Measurements from ENCODE around the gene KIAA1217.
A peak's percentile ranks its signal among the peaks of the same experiment; 100 is the strongest.

KIAA1217 gene

DNA sequence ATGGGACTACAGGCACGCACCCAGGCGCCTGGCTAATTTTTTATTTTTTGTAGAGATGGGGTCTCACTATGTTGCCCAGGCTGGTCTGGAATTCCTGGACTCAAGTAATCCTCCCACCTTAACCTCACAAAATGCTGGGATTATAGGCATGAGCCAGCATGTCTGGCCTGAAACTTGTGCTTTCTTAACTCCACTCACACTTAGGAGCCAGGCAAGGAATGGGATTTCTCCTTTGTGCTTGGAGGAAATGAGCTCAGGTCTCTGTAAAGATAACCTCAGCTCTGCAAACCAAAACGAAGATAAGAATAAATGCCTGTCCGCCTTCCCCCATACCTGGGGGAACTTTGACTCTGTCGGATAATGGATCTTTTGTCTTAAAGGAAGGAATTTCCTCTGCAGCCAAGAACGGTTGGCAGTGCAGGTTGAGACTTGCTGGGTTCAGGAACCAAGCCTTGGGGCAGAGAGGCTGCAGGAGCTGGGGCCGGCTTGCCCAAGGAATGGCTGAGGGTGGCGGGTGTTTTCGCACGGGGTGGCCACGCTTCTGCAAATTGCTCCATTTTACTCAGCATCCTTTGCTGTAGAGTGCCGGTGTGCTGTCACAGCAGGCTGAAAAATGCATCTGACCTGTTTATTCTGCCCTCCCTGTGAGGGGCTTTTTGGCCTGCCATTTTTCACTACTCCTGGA, 174.2 kb downstream of the KIAA1217 start:
- TF ChIP-seq EZH2phosphoT487 (IDR thresholded peaks at IDR 0.05; ENCODE audit: borderline replicate concordance), result no peak
- Histone ChIP-seq H3K9me3 (ENCODE audit: insufficient read depth, low read depth, low read length) (no peaks in the 10 kb centered on the region), H3F3A (ENCODE audit: low read depth) (no peaks in the 10 kb centered on the region), H3K4me2 (ENCODE audit: low read depth, low read length, poor library complexity, severe bottlenecking) (no peak overlapping the region), H3K4me3 (ENCODE audit: low read length, poor library complexity, severe bottlenecking) (no peak overlapping the region), H3K27me3 (ENCODE audit: insufficient read depth, low read length, poor library complexity, severe bottlenecking) (no peaks in the 10 kb centered on the region), H3K36me3 (ENCODE audit: insufficient read depth, low read length) (no peaks in the 10 kb centered on the region), H3K4me1 (ENCODE audit: insufficient read depth, low read length, poor library complexity, severe bottlenecking) (peaks cover 7% of the 10 kb centered on the region), H4K20me1 (ENCODE audit: insufficient read depth, low read length, poor library complexity, severe bottlenecking) (no peaks in the 10 kb centered on the region), H3K9me2 (replicated peaks; ENCODE audit: low read depth, low read length) (no peaks in the 10 kb centered on the region), H3K9ac (ENCODE audit: low read depth, low read length, poor library complexity, severe bottlenecking) (no peak overlapping the region), H2AFZ (ENCODE audit: low read length) (no peak overlapping the region), H3K79me2 (ENCODE audit: insufficient read depth, low read length) (no peaks in the 10 kb centered on the region)

- TF ChIP-seq, protein P1, sequence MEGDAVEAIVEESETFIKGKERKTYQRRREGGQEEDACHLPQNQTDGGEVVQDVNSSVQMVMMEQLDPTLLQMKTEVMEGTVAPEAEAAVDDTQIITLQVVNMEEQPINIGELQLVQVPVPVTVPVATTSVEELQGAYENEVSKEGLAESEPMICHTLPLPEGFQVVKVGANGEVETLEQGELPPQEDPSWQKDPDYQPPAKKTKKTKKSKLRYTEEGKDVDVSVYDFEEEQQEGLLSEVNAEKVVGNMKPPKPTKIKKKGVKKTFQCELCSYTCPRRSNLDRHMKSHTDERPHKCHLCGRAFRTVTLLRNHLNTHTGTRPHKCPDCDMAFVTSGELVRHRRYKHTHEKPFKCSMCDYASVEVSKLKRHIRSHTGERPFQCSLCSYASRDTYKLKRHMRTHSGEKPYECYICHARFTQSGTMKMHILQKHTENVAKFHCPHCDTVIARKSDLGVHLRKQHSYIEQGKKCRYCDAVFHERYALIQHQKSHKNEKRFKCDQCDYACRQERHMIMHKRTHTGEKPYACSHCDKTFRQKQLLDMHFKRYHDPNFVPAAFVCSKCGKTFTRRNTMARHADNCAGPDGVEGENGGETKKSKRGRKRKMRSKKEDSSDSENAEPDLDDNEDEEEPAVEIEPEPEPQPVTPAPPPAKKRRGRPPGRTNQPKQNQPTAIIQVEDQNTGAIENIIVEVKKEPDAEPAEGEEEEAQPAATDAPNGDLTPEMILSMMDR (conservative IDR thresholded peaks at IDR 0.05; ENCODE audit: low read length), result peak; percentile 35; the same call in 1 of the 2 replicates
- TF ChIP-seq EZH2phosphoT487 (IDR thresholded peaks at IDR 0.05; ENCODE audit: borderline replicate concordance), result no peak
- Histone ChIP-seq H4K20me1 (ENCODE audit: insufficient read depth, low read length, poor library complexity, severe bottlenecking) (no peaks in the 10 kb centered on the region), H3K4me2 (ENCODE audit: low read depth, low read length, poor library complexity, severe bottlenecking) (no peak overlapping the region), H3K9me2 (replicated peaks; ENCODE audit: low read depth, low read length) (no peaks in the 10 kb centered on the region), H3K4me3 (ENCODE audit: low read length, poor library complexity, severe bottlenecking) (no peak overlapping the region), H3K27me3 (ENCODE audit: insufficient read depth, low read length, poor library complexity, severe bottlenecking) (no peaks in the 10 kb centered on the region), H3K36me3 (ENCODE audit: insufficient read depth, low read length) (no peaks in the 10 kb centered on the region), H3K9ac (ENCODE audit: low read depth, low read length, poor library complexity, severe bottlenecking) (no peak overlapping the region), H3F3A (ENCODE audit: low read depth) (no peaks in the 10 kb centered on the region), H3K79me2 (ENCODE audit: insufficient read depth, low read length) (no peaks in the 10 kb centered on the region), H3K4me1 (ENCODE audit: insufficient read depth, low read length, poor library complexity, severe bottlenecking) (peaks cover 7% of the 10 kb centered on the region), H3K9me3 (ENCODE audit: insufficient read depth, low read depth, low read length) (no peaks in the 10 kb centered on the region), H2AFZ (ENCODE audit: low read length) (no peak overlapping the region)
These were observed 174.8 kb downstream of the KIAA1217 start for GRCh38 chr10:24383681-24384106.

DNA sequence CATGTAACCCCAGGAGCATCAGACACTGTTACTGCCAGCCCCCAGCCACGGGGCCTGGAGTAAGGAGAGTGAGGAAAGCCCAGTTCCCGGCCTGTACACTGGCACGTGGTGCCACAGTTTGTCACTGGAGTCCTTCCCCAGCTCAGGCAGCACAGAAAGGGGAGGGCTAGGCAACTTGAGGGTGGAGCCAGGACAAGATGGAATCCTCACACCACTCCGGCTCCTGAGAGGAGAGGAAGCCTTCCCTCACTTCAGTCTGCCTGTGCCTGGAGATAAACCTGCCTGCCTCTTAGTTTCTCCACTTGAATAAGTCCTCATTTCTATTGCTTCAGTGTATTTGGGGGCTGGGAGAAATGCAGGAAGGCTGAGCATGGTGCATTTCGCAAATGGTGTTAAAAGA, 176.0 kb downstream of the KIAA1217 start:
- Histone ChIP-seq H3K79me2 (ENCODE audit: insufficient read depth, low read length) (no peaks in the 10 kb centered on the region), H3K4me2 (ENCODE audit: low read depth, low read length, poor library complexity, severe bottlenecking) (no peak overlapping the region), H3K4me1 (ENCODE audit: insufficient read depth, low read length, poor library complexity, severe bottlenecking) (peaks cover 7% of the 10 kb centered on the region), H3F3A (ENCODE audit: low read depth) (no peaks in the 10 kb centered on the region), H3K9ac (ENCODE audit: low read depth, low read length, poor library complexity, severe bottlenecking) (no peak overlapping the region), H4K20me1 (ENCODE audit: insufficient read depth, low read length, poor library complexity, severe bottlenecking) (no peaks in the 10 kb centered on the region), H2AFZ (ENCODE audit: low read length) (no peak overlapping the region), H3K36me3 (ENCODE audit: insufficient read depth, low read length) (no peaks in the 10 kb centered on the region), H3K4me3 (ENCODE audit: low read length, poor library complexity, severe bottlenecking) (no peak overlapping the region), H3K9me2 (replicated peaks; ENCODE audit: low read depth, low read length) (no peaks in the 10 kb centered on the region), H3K27me3 (ENCODE audit: insufficient read depth, low read length, poor library complexity, severe bottlenecking) (no peaks in the 10 kb centered on the region), H3K9me3 (ENCODE audit: insufficient read depth, low read depth, low read length) (no peaks in the 10 kb centered on the region)
- TF ChIP-seq, protein P1 (conservative IDR thresholded peaks at IDR 0.05; ENCODE audit: low read length), result no peak
- no peak for TF ChIP-seq EZH2phosphoT487 (IDR thresholded peaks at IDR 0.05; ENCODE audit: borderline replicate concordance)

DNA sequence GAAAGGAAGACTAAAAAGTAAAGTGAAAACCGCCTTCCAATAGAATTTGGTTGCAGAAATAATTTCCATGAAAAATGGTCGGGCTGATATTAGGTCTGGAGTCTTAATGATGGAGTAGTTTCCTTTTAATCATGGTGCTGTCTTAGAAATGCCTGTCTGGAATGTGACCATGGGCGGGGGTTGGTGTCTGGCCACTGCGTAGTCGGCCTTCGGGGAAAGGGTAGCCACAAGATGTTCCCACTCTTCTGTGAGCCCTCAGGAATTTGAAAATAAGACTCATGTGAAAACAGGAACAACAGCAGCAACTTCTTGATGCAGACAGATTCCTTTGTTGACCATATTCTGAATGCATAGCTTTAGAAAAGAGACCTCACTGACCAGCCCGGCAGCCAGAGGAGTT, 176.8 kb downstream of the KIAA1217 start:
- H3F3A ChIP-seq (ENCODE audit: low read depth), result no peaks in the 10 kb centered on the region
- no peaks in the 10 kb centered on the region for H4K20me1 ChIP-seq (ENCODE audit: insufficient read depth, low read length, poor library complexity, severe bottlenecking)
- H3K36me3 ChIP-seq (ENCODE audit: insufficient read depth, low read length), result no peaks in the 10 kb centered on the region
- no peak overlapping the region for H3K9ac ChIP-seq (ENCODE audit: low read depth, low read length, poor library complexity, severe bottlenecking)
- no peak overlapping the region for H2AFZ ChIP-seq (ENCODE audit: low read length)
- no peak overlapping the region for H3K4me2 ChIP-seq (ENCODE audit: low read depth, low read length, poor library complexity, severe bottlenecking)
- H3K4me3 ChIP-seq (ENCODE audit: low read length, poor library complexity, severe bottlenecking), result no peak overlapping the region
- H3K4me1 ChIP-seq (ENCODE audit: insufficient read depth, low read length, poor library complexity, severe bottlenecking), result peaks cover 7% of the 10 kb centered on the region
- no peaks in the 10 kb centered on the region for H3K27me3 ChIP-seq (ENCODE audit: insufficient read depth, low read length, poor library complexity, severe bottlenecking)
- no peaks in the 10 kb centered on the region for H3K9me3 ChIP-seq (ENCODE audit: insufficient read depth, low read depth, low read length)
- no peaks in the 10 kb centered on the region for H3K9me2 ChIP-seq (replicated peaks; ENCODE audit: low read depth, low read length)
- H3K79me2 ChIP-seq (ENCODE audit: insufficient read depth, low read length), result no peaks in the 10 kb centered on the region
- TF ChIP-seq EZH2phosphoT487 (IDR thresholded peaks at IDR 0.05; ENCODE audit: borderline replicate concordance), result no peak
- TF ChIP-seq, protein P1 (conservative IDR thresholded peaks at IDR 0.05; ENCODE audit: low read length), result no peak
